NCI-H748 treated with DMSO at 0.1 percent for 48 hours (cell line): ENCODE results near the gene OR52N4.
"Not testable (repeated sequence)": the region's sequence is repeated elsewhere in the genome, so short reads cannot be mapped to it uniquely, and the experiment has no call there.

ENCODE experiments used
- DNase-seq: peaks from one replicate; lab custom pipeline; 2025; lab: John Stamatoyannopoulos, UW

OR52N4 gene

GRCh38 chr11:5753943-5754342, at the start of gene OR52N4:
Gene OR52N4, plus strand, starts transcription at chr11:5754243. Its CDS starts 498 bp downstream, at chr11:5754741.
- DNase-seq = no peak

GRCh38 chr11:5705688-5706087, 48.4 kb upstream of the OR52N4 start:
- DNase-seq = no peak

- no peak for DNase-seq
Observed at GRCh38 chr11:5712507-5712906, 41.5 kb upstream of the OR52N4 start.

GRCh38 chr11:5713695-5714094, 40.3 kb upstream of the OR52N4 start:
- no peak for DNase-seq

- DNase-seq = not testable (repeated sequence)
Observed at GRCh38 chr11:5716518-5716917, 37.5 kb upstream of the OR52N4 start.

- DNase-seq = no peak
Observed at GRCh38 chr11:5719703-5720495, 34.1 kb upstream of the OR52N4 start.

- DNase-seq = no peak
Observed at GRCh38 chr11:5722622-5723021, 31.4 kb upstream of the OR52N4 start.

GRCh38 chr11:5726351-5726750, 27.7 kb upstream of the OR52N4 start:
- DNase-seq = no peak

- DNase-seq = no peak
Observed at GRCh38 chr11:5727691-5728090, 26.4 kb upstream of the OR52N4 start.

GRCh38 chr11:5736396-5736795, 17.6 kb upstream of the OR52N4 start, which contains the start of gene OR56B1:
Gene OR56B1, plus strand, starts transcription at chr11:5736448. Its CDS starts 69 bp downstream, at chr11:5736517.
- no peak for DNase-seq

- DNase-seq = no peak
Observed at GRCh38 chr11:5737091-5737490, 17.0 kb upstream of the OR52N4 start.

GRCh38 chr11:5737670-5738392, 16.2 kb upstream of the OR52N4 start:
- no peak for DNase-seq

- no peak for DNase-seq
Observed at GRCh38 chr11:5738431-5738830, 15.6 kb upstream of the OR52N4 start.

GRCh38 chr11:5746614-5747013, 7.4 kb upstream of the OR52N4 start:
- no peak for DNase-seq

GRCh38 chr11:5749836-5750235, 4.2 kb upstream of the OR52N4 start:
- DNase-seq = no peak

GRCh38 chr11:5767056-5767455, 13.0 kb downstream of the OR52N4 start:
- no peak for DNase-seq

GRCh38 chr11:5783255-5783654, 29.2 kb downstream of the OR52N4 start, which contains the start of gene OR52N5:
Gene OR52N5, minus strand, starts transcription at chr11:5783355. Its CDS starts 4,721 bp downstream, at chr11:5778634.
- no peak for DNase-seq

- DNase-seq = no peak
Observed at GRCh38 chr11:5791165-5791564, 37.1 kb downstream of the OR52N4 start, which contains the start of gene OR52N1. Gene OR52N1, minus strand, starts transcription at chr11:5791265. Its CDS starts 2,449 bp downstream, at chr11:5788816.

- no peak for DNase-seq
Observed at GRCh38 chr11:5796541-5796940, 42.5 kb downstream of the OR52N4 start.

GRCh38 chr11:5803982-5804381, 49.9 kb downstream of the OR52N4 start:
- DNase-seq = no peak
